ENCODE results near the gene CEP164. TPM values are rescaled to one million over a fixed set of nuclear protein-coding genes. Genes with fewer than 3 reads are reported as not detected.

Gene CEP164
- total and polyA plus RNA-seq, 9 of the 15 experiments (the other 6 are each of a cell fraction or from before 2014, with no cell fraction given): 2.1 to 16.5 (median 10.4) TPM

DNA sequence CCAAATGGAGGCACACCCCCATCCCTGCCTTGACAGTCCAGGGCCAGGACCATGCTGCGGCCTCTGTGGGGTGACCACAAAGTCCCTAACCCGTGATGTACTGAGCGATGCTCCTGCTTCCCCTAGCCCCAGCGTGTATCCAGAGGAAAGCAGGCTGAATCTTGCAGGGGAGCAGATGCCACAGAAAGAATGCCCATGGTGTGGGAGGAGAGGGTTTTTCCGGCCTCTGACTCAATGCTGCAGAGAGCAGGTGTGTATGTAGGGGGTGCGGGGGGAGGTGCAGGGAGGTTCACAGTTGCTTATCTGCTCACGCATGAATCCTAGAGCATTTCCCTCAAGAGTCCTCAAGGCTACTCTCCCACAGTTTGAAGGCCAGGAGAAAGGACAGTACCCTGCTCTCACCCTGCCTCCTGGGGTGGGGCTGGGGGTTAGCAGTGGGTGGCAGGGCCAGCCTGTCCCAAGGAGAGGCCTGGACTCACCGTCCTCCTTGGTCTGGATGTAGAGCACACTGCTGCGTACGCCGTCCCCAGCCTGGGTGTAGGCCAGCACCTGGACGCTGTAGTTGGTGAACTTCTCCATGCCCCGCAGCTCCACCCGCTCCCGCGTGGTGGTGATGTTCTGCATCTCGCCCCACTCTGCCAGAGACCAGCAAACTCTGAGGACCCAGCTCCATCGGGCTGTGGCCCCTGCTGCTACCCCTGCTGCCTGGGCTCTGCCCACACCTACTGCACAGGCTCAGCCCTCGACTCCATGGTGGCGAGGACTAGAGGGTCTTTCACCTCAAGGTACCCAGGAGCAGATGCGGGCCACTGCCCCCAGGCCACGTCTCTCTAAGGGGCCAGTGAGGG lies 130.8 kb downstream of the CEP164 start:
- H3K4me3 ChIP-seq: no peak overlapping the region
- ChIA-PET CTCF (ENCODE audit: low intra/inter-chr PET ratio) (no interaction called here), POLR2A (no interaction called here)
- H3K27ac ChIP-seq (ENCODE audit: extremely low read depth, low read depth, low read length): no peak overlapping the region
- H3K27me3 ChIP-seq (ENCODE audit: control insufficient read depth in 2 of 2, insufficient read depth in 2 of 2, low read length in 2 of 2): peaks cover 17 to 81% of the 10 kb centered on the region in 2 experiments; a peak in 4 of 5 replicates
- intact Hi-C loops (cut with micrococcal nuclease): no loop called here
- no peaks in the 10 kb centered on the region for H3K9me1 ChIP-seq (ENCODE audit: control insufficient read depth, insufficient read depth, low read length)
- no peaks in the 10 kb centered on the region for H3K36me3 ChIP-seq (ENCODE audit: control insufficient read depth, insufficient read depth, low read length)
- peak; percentile 39 for ATAC-seq
- 3% methylated on average over 20 of the region's 22 CpGs for WGBS (ENCODE audit: insufficient coverage, low coverage, missing lambda C conversion rate)
- no peaks in the 10 kb centered on the region for H3K9me3 ChIP-seq (replicated peaks; ENCODE audit: control insufficient read depth, insufficient read depth, low read depth, low read length)
- in situ Hi-C loops (cut with MboI): no loop called here
- no peak overlapping the region for H2AFZ ChIP-seq (ENCODE audit: low read depth, low read length)
- H3K4me1 ChIP-seq (replicated peaks in 1 of 2; ENCODE audit: control insufficient read depth in 2 of 2, insufficient read depth in 2 of 2, low read length in 2 of 2): no peaks in the 10 kb centered on the region; a peak in 1 of 5 replicates
- DNase-seq (ENCODE audit: extremely low read depth in 1 of 4, low spot score in 3 of 4): no peak
- FAIRE-seq: no peak
- no peaks in the 10 kb centered on the region for H3K79me2 ChIP-seq (ENCODE audit: control insufficient read depth, insufficient read depth, low read length)
- TF ChIP-seq TSC22D4 (tag; IDR thresholded peaks at IDR 0.05) (no peak), ZBED1 (IDR thresholded peaks at IDR 0.05) (no peak), ZSCAN32 (CRISPR knock-in tag; IDR thresholded peaks at IDR 0.05) (no peak), BCOR (IDR thresholded peaks at IDR 0.05) (no peak), POLR2B (IDR thresholded peaks at IDR 0.05; ENCODE audit: low read depth, partially characterized antibody) (no peak), GTF2A2 (tag; IDR thresholded peaks at IDR 0.05) (no peak), MTF1 (CRISPR knock-in tag; IDR thresholded peaks at IDR 0.05; ENCODE audit: borderline replicate concordance) (no peak), CXXC5 (CRISPR knock-in tag; IDR thresholded peaks at IDR 0.05) (no peak), HMG20A (CRISPR knock-in tag; conservative IDR thresholded peaks at IDR 0.05) (no peak), MXI1 (IDR thresholded peaks at IDR 0.05; ENCODE audit: low read depth, low read length) (no peak), C11orf30 (IDR thresholded peaks at IDR 0.05; ENCODE audit: low read depth) (no peak), SOX6 (IDR thresholded peaks at IDR 0.05) (no peak), SLC30A9 (CRISPR knock-in tag; IDR thresholded peaks at IDR 0.05) (no peak), TRIM28 (IDR thresholded peaks at IDR 0.05) (no peak), IRF2 (CRISPR knock-in tag; IDR thresholded peaks at IDR 0.05) (no peak)
- TF ChIP-seq, protein P1, sequence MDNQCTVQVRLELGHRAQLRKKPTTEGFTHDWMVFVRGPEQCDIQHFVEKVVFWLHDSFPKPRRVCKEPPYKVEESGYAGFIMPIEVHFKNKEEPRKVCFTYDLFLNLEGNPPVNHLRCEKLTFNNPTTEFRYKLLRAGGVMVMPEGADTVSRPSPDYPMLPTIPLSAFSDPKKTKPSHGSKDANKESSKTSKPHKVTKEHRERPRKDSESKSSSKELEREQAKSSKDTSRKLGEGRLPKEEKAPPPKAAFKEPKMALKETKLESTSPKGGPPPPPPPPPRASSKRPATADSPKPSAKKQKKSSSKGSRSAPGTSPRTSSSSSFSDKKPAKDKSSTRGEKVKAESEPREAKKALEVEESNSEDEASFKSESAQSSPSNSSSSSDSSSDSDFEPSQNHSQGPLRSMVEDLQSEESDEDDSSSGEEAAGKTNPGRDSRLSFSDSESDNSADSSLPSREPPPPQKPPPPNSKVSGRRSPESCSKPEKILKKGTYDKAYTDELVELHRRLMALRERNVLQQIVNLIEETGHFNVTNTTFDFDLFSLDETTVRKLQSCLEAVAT (IDR thresholded peaks at IDR 0.05): no peak
- no peak overlapping the region for H3K9ac ChIP-seq (ENCODE audit: insufficient read depth in 1 of 2, low read depth in 2 of 2, low read length in 2 of 2)
- peaks cover 4% of the 10 kb centered on the region; the same call in 1 of the 2 replicates for H4K20me1 ChIP-seq (replicated peaks; ENCODE audit: control insufficient read depth, insufficient read depth, low read length)
- BruUV-seq (replicated peaks): no TSS peak
- no peak overlapping the region for H3K4me2 ChIP-seq (ENCODE audit: insufficient read depth, low read length)
